NCI-H345 treated with DMSO at 0.1 percent for 48 hours (cell line): ENCODE data around the gene DOC2A.
"Not testable (repeated sequence)": the region's sequence is repeated elsewhere in the genome, so short reads cannot be mapped to it uniquely, and the experiment has no call there.

ENCODE experiments used
- DNase-seq: peaks from one replicate; lab custom pipeline; 2025; ENCODE audit not compliant: unreplicated experiment; lab: John Stamatoyannopoulos, UW

Gene DOC2A

GRCh38 chr16:30010844-30011713 is at the start of gene DOC2A:
Gene DOC2A (minus strand): TSS chr16:30011027. CDS start chr16:30010222, 805 bp downstream.
- peak; percentile 65 for DNase-seq

GRCh38 chr16:30060346-30060745 is 49.5 kb upstream of the DOC2A start:
- DNase-seq: no peak

GRCh38 chr16:30054959-30055553 is 44.2 kb upstream of the DOC2A start:
- DNase-seq: no peak

GRCh38 chr16:30054451-30054850 is 43.6 kb upstream of the DOC2A start:
- DNase-seq: no peak

- no peak for DNase-seq
Observed at GRCh38 chr16:30053376-30054015, 42.7 kb upstream of the DOC2A start.

- DNase-seq: peak; percentile 95
Observed at GRCh38 chr16:30052671-30053372, 42.0 kb upstream of the DOC2A start.

- DNase-seq: no peak
Observed at GRCh38 chr16:30051518-30051917, 40.7 kb upstream of the DOC2A start.

- no peak for DNase-seq
Observed at GRCh38 chr16:30049871-30050270, 39.0 kb upstream of the DOC2A start.

- DNase-seq: no peak
Observed at GRCh38 chr16:30046588-30046987, 35.8 kb upstream of the DOC2A start.

GRCh38 chr16:30046178-30046577 is 35.4 kb upstream of the DOC2A start:
- DNase-seq: no peak

- no peak for DNase-seq
Observed at GRCh38 chr16:30041841-30042240, 31.0 kb upstream of the DOC2A start.

- DNase-seq: not testable (repeated sequence)
Observed at GRCh38 chr16:30040690-30041089, 29.9 kb upstream of the DOC2A start.

GRCh38 chr16:30040221-30040620 is 29.4 kb upstream of the DOC2A start:
- no peak for DNase-seq

GRCh38 chr16:30033270-30033669 is 22.4 kb upstream of the DOC2A start:
- no peak for DNase-seq

- peak; percentile 67 for DNase-seq
Observed at GRCh38 chr16:30032083-30032819, 21.4 kb upstream of the DOC2A start.

GRCh38 chr16:30031477-30031918 is 20.7 kb upstream of the DOC2A start:
- DNase-seq: no peak

GRCh38 chr16:30030841-30031413 is 20.1 kb upstream of the DOC2A start, which contains the start of gene TLCD3B:
Gene TLCD3B (minus strand): TSS chr16:30031271. CDS start chr16:30030527, 744 bp downstream.
- no peak for DNase-seq

GRCh38 chr16:30030011-30030685 is 19.3 kb upstream of the DOC2A start:
- no peak for DNase-seq

GRCh38 chr16:30028438-30029076 is 17.7 kb upstream of the DOC2A start:
- no peak for DNase-seq
